Measurements from ENCODE around the gene FRMD4A.
"Not testable (repeated sequence)": the region's sequence is repeated elsewhere in the genome, so short reads cannot be mapped to it uniquely, and the experiment has no call there.

The FRMD4A gene

GRCh38 chr10:13921131-13921530 is 409.6 kb downstream of the FRMD4A start:
- DNase-seq, result not testable (repeated sequence)

- DNase-seq, result no peak
Measured at GRCh38 chr10:13920465-13920864, 410.3 kb downstream of the FRMD4A start.

GRCh38 chr10:13920031-13920430 is 410.7 kb downstream of the FRMD4A start:
- no peak for DNase-seq

DNA sequence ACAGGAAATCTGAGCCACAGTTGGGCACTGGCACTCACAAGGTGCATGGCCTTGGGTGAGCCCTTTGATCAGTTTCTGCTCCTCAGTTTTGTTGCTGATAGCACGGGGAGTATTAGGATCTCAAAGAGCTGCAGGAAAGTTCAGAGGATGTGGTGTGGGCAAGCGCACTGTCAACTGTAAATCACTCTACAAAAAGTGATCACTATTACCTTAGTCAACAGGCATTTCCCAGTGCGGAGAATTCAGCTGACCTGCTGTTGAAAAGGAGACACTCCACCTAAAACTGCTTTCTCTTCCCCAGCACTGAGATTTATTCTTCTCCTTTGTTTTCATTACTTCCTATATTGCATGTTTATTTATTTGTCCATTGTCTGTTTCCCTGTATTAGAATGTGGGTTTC is 412.9 kb downstream of the FRMD4A start:
- no peak for DNase-seq

- no peak for DNase-seq
Measured at GRCh38 chr10:13916384-13916947, 414.3 kb downstream of the FRMD4A start.

GRCh38 chr10:13915710-13916109 is 415.0 kb downstream of the FRMD4A start:
- DNase-seq, result peak in 54 of 56 donors; percentile 10 to 91 (median 74)

DNA sequence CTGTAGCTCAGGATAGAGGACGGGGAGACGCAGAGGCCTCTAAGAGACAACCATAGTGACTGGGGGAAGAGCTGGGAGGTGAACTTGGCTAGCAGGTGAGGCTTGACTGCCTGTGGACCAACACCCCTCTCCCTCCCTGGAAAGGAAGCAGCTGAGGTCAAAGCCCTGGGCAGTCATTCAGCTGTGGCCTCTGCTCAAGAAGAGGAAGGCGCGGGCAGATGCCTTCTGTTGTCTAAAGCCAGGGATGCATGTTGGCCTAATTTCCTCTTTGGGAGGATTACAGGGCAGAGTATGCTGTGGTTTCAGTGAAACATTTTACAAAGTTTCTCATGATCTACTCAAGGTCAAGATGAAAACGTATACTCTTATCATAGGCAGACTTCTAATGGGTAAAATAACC is 416.8 kb downstream of the FRMD4A start:
- peak in 14 of 56 donors; percentile 3 to 37 (median 14) for DNase-seq

DNA sequence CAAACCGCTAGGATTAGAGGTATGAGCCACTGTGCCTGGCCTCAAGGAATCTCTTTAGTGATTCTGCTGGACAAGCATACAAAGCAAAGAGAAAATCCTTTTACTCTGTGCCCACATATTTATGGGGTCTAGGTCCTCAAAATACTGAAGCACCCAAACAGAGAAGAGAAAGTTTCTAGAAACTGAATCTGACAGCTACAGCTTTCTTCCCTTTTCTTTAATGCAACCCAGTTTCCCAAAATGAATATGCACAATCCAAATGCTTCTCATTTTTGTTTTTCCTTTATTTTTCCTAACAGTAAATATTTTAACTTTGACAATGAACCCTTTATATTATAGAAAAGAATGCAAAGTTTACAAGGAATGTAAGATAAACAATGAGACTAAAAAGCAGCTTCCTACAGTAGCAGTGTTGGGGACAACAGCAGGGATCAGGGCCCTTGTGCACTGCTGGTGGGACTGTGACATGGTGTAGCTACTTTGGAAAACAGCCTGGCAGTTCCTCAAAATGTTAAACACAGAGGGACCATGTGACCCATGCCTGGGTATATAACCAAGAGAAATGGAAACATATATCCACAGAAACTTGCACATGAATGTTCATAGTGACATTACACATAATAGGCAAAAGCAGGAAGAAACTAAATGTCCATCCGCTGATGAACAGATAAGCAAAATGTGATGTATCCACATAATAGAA is 418.8 kb downstream of the FRMD4A start:
- DNase-seq, result no peak

DNA sequence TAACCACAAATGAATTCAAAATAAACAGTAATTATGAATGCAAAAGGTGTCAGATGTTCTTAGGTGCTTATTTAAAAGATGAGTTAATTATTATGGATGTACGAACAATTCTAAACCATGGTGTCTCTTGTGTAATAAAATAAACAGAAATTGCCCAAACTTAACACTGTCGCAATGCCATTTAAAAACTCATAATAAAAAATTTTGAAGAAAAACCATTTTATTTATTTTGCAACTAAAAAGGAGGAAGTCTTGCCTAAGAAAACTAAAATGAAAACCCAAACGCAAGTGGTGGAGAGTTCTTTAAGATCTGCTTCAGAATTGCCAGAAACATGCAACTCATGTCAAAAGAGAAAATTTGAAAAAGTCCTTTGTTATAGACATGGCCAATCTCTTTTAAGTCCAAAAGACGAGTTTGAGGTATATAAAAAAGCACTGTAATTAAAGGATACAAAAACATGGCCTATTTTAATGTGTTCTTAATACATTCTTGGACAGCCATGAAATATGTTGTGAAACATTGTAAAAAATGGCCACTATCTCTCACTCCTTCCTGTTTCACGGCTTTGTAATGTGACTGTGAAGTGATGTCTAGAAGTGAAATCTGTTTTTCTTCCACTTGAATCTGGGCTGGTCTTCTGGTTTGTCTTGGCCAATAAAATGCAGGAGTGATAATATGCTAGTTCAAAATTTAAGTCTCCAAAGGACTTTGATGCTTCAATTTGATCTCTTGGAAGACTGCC is 421.0 kb downstream of the FRMD4A start:
- DNase-seq, result no peak

DNA sequence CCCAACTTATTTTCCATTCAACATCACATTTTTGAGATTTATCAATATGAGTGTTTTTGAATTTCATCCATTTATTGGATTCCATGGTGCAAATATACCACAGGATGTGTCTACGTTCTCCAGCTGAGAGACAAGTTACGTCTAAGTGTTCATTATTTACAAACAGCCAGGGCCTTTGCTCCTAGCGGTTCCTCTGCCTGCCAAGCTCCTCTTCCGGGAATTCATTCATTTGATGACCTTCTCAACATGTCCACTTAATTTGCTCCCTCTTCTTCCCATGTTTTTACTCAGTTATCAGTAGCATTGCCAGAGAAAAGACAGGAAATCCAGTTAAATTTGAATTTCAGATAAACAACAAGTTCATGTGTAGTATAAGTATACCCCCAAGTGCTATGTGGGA is 422.2 kb downstream of the FRMD4A start:
- no peak for DNase-seq

DNA sequence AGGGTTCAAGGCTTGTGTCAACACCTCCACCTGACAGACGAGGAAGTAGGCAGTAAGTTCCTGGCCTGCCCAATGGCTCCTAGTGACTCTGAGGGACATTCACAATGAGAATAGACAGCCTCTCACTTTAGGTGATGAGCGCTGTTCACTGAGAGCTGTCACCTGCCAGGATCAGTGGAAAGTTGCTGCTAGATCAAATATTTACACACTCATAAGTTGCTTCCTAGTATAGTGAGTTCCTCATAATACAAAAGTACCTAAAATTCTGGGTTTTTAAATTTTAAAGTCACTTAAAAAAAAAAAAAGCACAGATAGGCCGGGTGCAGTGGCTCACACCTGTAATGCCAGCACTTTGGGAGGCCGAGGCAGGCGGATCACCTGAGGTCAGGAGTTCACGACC is 423.2 kb downstream of the FRMD4A start:
- no peak for DNase-seq

DNA sequence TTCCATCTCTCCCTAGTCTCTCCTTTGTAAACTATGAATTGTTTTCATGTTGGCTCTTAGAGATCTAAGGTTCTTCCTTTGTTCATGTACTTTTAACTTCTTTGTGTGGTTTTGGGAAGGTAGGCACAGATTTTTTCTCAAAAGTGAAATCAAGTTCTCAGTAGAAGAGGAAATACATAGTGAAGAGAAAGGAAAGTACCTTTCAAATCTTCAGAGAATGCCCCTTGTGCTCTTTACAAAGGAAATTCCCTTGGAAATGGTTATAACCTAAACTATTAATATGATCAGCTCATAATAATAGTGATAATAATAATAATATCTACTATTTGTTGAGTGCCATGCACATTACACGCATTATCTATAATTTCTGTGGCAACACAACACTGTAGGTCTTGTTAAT is 425.4 kb downstream of the FRMD4A start:
- no peak for DNase-seq

- peak in 24 of 56 donors; percentile 7 to 51 (median 29) for DNase-seq
Measured at GRCh38 chr10:13904064-13904463, 426.7 kb downstream of the FRMD4A start.

DNA sequence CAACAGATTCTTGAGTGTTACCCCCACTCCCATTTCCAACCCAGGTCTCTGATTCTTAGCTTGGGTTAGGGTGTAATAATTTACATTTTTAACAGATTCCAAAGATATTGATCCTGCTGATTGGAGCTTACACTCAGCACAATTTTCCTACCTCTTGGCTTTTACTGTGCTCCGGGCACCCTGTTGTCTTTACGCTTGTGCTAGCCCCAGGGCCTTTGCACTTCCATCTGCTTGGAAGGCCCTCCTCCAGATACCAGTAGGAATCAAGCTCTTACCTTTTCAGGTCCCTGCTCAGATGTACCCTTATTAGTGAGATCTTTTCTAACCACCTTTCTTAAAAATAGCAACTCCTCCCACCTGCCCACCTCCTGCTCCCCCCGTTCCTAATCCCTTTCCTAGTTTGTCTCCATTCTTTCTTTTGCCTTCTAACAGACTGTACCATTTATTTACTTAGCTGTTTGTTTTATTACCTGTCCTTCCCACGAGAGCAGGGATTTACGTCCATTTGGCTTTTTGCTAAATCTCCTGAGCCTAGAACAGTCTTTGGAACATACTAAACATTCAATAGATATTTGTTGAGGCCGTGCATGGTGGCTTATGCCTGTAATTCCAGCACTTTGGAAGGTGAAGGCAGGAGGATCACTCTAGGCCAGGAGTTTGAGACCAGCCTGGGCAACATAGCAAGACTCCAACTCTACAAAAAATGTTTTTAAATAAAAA is 427.7 kb downstream of the FRMD4A start:
- no peak for DNase-seq

- no peak for DNase-seq
Measured at GRCh38 chr10:13899941-13900340, 430.8 kb downstream of the FRMD4A start.

DNA sequence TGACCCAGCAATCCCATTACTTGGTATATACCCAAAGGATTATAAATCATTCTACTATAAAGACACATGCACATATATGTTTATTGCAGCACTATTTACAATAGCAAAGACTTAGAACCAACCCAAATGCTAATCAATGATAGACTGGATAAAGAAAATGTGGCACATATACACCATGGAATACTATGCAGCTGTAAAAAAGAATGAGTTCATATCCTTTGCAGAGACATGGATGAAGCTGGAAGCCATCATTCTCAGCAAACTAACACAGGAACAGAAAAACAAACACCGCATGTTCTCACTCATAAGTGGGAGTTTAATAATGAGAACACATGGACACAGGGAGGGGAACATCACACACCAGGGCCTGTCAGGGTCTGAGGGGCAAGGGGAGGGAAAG is 434.6 kb downstream of the FRMD4A start:
- not testable (repeated sequence) for DNase-seq

DNA sequence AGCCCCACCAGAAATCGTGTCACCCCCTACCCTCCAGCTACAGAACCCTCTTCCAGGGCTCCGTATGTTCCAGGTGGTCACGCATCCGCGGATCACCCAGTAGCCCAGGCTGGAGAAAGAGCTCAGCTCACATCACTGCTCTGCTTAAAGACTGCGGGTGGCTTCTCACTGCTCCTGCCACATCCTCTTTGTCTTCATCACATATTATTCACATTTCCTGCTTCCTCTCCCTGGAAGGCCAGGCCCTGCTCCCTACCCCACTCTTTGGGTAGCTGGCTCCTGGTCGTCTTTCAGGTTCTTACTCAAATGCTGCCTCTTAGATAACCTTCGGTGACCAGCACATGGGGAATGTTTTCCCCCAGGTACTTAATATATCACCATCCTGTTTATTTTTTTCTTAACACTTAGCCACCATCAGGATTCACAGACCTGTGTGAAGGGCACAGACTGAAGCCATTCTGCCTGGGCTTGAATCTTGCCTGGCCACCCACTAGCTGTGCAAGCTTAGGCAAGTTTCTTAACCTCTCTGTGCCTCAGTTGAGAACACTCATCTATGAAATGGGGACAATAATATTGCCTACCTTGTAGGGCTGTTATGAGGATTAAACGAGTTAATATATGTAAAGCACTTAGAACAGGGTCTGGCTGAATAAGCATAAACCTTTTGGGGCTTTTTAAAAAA is 436.2 kb downstream of the FRMD4A start:
- no peak for DNase-seq

- no peak for DNase-seq
Measured at GRCh38 chr10:13893926-13894325, 436.8 kb downstream of the FRMD4A start.

- DNase-seq, result no peak
Measured at GRCh38 chr10:13892871-13893270, 437.9 kb downstream of the FRMD4A start.

DNA sequence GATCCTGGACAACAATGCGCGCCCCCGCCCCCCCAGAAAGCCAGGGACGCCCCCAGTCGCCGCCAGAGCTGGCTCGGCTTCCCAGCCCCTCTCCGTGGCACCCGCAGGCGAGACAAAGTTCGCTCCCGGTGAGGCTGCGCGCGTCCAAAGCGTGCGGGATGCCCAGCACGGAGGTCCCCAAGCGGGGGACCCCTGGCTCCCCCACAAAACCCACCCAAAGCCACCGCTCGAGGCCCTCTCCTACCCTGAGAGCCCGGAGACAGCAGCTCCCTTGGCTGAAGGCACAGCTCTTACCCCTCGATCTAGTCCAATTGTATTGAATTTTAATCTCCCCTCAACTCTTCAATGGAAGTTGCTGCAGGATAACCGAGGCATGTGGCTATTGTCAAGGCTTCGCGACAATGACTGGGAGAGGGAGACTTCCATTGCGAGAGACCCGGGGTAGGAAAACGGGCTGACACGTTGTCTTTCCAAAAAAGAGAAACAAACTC is 438.7 kb downstream of the FRMD4A start:
- DNase-seq, result peak in 1 of 56 donors; percentile 35
